Suprapubic skin (tissue), 4 donors: Measurements from ENCODE around the gene ECI1.

ENCODE experiments used
- CTCF ChIP-seq, 2 donors: fragments of 200-600 bp in 1 of 2; fragments of 450-650 bp in 1 of 2; sonication (generic) in 1 of 2; IDR thresholded peaks; one replicate each; pipeline ENCODE4 v1.5.1; 2016 to 2019; ENCODE audit warnings: antibody characterized with exemption in 2 of 2, mild to moderate bottlenecking in 1 of 2, moderate library complexity in 1 of 2
- EP300 ChIP-seq: sonication (generic); formaldehyde crosslinking; IDR thresholded peaks from one replicate; pipeline ENCODE4 v1.6.1; 2017; ENCODE audit warnings: antibody characterized with exemption
- POLR2A ChIP-seq, 2 donors: fragments of 450-650 bp; IDR thresholded peaks; one replicate each; pipeline ENCODE4 v1.6.1; 2017; ENCODE audit warnings: antibody characterized with exemption in 2 of 2, mild to moderate bottlenecking in 2 of 2, moderate library complexity in 2 of 2
- POLR2AphosphoS5 ChIP-seq, 3 donors: sonication (generic); formaldehyde crosslinking; IDR thresholded peaks; one replicate each; pipeline ENCODE4 v1.6.1; 2017; ENCODE audit warnings: antibody characterized with exemption in 3 of 3

- no peak for TF ChIP-seq EP300
- TF ChIP-seq CTCF (IDR thresholded peaks at IDR 0.05) = no peak
- TF ChIP-seq POLR2A (IDR thresholded peaks at IDR 0.05) = no peak
- TF ChIP-seq POLR2AphosphoS5 (IDR thresholded peaks at IDR 0.05) = no peak
These were observed 46.1 kb upstream of the ECI1 start for GRCh38 chr16:2297506-2297860.
